GM12864 (cell line): ENCODE results near the gene FBXL16.
A peak's percentile ranks its signal among the peaks of the same experiment; 100 is the strongest.

ENCODE experiments used
- DNase-seq: peaks from one replicate; pipeline ENCODE4 v3.0.0-alpha.2; 2011; ENCODE audit warnings: low read depth
- H3K4me3 ChIP-seq: 2 replicates; pipeline ENCODE4 v1.5.1; 2011; ENCODE audit warnings: mild to moderate bottlenecking, low read depth, low read length, control low read depth
- TF ChIP-seq, protein P1 (sequence below): IDR thresholded peaks from 2 replicates; pipeline ENCODE4 v1.5.1; 2011; ENCODE audit warnings: low read depth, mild to moderate bottlenecking, moderate library complexity, low read length, control low read depth, inconsistent platforms; ENCODE audit errors: missing control alignments

The FBXL16 gene

DNA sequence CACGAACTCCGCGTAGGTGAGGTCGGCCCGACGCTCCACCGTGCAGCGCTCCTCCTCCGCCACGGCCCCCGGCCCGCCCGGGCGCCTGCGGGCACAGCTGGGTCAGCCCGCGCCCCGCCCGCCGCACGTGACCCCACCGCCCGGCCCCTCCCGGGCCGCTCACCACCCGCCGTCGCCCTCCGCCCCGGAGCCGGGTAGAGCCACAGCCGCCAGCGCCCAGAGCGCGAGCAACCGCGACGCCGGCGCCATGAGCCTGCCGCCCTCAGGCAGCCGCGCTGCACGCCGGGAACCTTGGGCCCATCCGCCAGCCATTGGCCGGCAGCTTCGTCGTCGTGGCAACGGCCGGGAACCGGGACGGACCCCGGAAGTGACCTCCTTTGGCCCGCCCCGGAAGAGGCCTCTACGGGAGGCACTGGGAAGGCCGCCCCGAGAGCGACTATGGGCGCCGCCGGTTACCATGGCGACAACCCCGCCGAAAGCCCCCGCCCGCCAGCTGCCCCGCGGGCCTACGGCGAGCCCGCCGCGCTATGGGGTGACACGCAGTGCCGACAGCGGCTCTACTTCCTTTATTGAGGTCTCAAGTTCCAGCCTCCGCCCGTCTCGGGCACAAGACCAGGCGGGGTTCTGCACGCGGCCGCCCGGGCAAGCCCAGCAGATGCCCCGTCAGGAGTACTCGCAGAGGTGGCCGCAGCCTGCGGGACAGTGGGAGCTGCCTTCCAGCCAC lies 21.4 kb downstream of the FBXL16 start, which contains the start of gene JMJD8:
Gene JMJD8 (minus strand): TSS at position 264 of the 724 bp plus-strand sequence. CDS start 15 bp downstream, at position 249.
- peak; percentile 86 for DNase-seq
- peak within 1 kb of the TSS; percentile 90 for H3K4me3 ChIP-seq
- TF ChIP-seq, protein P1, sequence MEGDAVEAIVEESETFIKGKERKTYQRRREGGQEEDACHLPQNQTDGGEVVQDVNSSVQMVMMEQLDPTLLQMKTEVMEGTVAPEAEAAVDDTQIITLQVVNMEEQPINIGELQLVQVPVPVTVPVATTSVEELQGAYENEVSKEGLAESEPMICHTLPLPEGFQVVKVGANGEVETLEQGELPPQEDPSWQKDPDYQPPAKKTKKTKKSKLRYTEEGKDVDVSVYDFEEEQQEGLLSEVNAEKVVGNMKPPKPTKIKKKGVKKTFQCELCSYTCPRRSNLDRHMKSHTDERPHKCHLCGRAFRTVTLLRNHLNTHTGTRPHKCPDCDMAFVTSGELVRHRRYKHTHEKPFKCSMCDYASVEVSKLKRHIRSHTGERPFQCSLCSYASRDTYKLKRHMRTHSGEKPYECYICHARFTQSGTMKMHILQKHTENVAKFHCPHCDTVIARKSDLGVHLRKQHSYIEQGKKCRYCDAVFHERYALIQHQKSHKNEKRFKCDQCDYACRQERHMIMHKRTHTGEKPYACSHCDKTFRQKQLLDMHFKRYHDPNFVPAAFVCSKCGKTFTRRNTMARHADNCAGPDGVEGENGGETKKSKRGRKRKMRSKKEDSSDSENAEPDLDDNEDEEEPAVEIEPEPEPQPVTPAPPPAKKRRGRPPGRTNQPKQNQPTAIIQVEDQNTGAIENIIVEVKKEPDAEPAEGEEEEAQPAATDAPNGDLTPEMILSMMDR = no peak

- DNase-seq = no peak
- TF ChIP-seq, protein P1 = no peak
- H3K4me3 ChIP-seq = peak overlapping the region; percentile 90
Observed at GRCh38 chr16:683396-684070, 22.1 kb downstream of the FBXL16 start.

- H3K4me3 ChIP-seq = peak overlapping the region; percentile 90
- DNase-seq = no peak
- TF ChIP-seq, protein P1 = no peak
Observed at GRCh38 chr16:682493-683395, 22.9 kb downstream of the FBXL16 start.

GRCh38 chr16:681746-682427 lies 23.7 kb downstream of the FBXL16 start:
- peak overlapping the region; percentile 73; the same call in 1 of the 2 replicates for H3K4me3 ChIP-seq
- TF ChIP-seq, protein P1 = no peak
- DNase-seq = no peak

GRCh38 chr16:680967-681745 lies 24.4 kb downstream of the FBXL16 start:
- DNase-seq = no peak
- H3K4me3 ChIP-seq = peak overlapping the region; percentile 73
- TF ChIP-seq, protein P1 = no peak

DNA sequence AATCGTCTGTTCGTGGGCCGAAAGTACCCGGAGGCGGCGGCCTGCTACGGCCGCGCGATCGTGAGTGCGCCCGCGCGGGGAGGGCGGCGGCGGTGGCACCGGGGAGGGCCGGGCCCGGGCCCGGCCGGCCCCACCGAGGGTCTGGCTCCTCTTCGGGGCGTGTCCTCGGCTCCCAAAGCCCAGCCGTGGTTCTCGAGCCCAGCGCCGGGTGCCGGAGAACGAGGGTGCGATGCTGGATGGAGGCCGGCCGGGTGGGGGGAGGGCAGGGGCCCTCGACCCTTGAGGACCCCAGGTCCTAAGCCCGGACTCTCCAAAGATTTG lies 25.0 kb downstream of the FBXL16 start:
- DNase-seq = no peak
- H3K4me3 ChIP-seq = peak overlapping the region; percentile 73
- TF ChIP-seq, protein P1 = no peak
